OCI-LY3 (cell line): ENCODE results near the gene PITPNC1.

Experiments used
- CTCF ChIP-seq: fragments of 200-600, 300-600 bp; sonication (generic); IDR thresholded peaks from 2 replicates; pipeline ENCODE4 v1.5.1; 2014; ENCODE audit warnings: antibody characterized with exemption, low read length, low read depth
- EZH2phosphoT487 ChIP-seq: fragments of 200-600 bp; shearing (Covaris generic); IDR thresholded peaks from 2 replicates; pipeline ENCODE4 v1.6.1; 2018; ENCODE audit warnings: antibody characterized with exemption, mixed run types, low read depth

DNA sequence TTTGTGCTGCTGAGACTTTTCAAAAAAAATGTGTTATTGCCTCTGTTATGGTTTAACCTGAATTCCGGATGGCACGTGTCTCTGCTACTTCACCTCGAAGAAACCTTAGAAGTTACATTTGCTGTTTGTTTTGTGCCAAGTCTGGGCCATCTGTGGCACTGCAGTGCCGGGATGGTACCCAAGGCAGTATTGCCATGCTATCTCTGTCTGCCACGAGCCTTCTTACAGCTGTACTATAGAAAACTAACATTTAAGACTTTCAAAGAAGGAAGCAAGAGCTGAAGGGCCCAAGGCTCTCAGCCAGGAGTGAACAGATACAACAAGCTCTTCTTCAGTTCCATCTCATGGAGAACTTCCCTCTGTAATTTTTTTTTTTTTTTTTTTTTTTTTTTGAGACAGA is 267.0 kb downstream of the PITPNC1 start:
- TF ChIP-seq CTCF (no peak), EZH2phosphoT487 (no peak)
